Mesenchymal stem cell (in vitro differentiated cells and primary cell): Measurements from ENCODE around the gene CCDC188.

Source experiments
- DNase-seq: peaks from one replicate; pipeline ENCODE4 v3.0.0-alpha.2; 2013
- H2AFZ ChIP-seq: one replicate; pipeline ENCODE4 v1.6.1; 2013; ENCODE audit warnings: low read depth, mild to moderate bottlenecking, control low read depth, inconsistent platforms, low read length, moderate library complexity
- H2AK5ac ChIP-seq: 2 replicates; pipeline ENCODE4 v1.6.1; 2013; ENCODE audit warnings: low read length, moderate library complexity, mild to moderate bottlenecking, inconsistent platforms; ENCODE audit not compliant: severe bottlenecking
- H2BK120ac ChIP-seq: one replicate; pipeline ENCODE4 v1.6.1; 2013; ENCODE audit warnings: low read depth, mild to moderate bottlenecking, inconsistent platforms, low read length, moderate library complexity
- H2BK12ac ChIP-seq, 2 experiments: one replicate each; pipeline ENCODE4 v1.6.1; 2013; ENCODE audit warnings: inconsistent platforms in 2 of 2, low read length in 2 of 2, mild to moderate bottlenecking in 2 of 2, moderate library complexity in 2 of 2, control low read depth in 1 of 2
- H2BK15ac ChIP-seq: one replicate; pipeline ENCODE4 v1.6.1; 2013; ENCODE audit warnings: mild to moderate bottlenecking, low read depth, inconsistent platforms; ENCODE audit not compliant: poor library complexity, severe bottlenecking
- H2BK5ac ChIP-seq: 2 replicates; pipeline ENCODE4 v1.6.1; 2013; ENCODE audit warnings: low read depth, mild to moderate bottlenecking, low read length, control low read depth, inconsistent platforms; ENCODE audit not compliant: poor library complexity, severe bottlenecking
- H3K14ac ChIP-seq, 2 experiments: one replicate each; pipeline ENCODE4 v1.6.1; 2013; ENCODE audit warnings: inconsistent platforms in 2 of 2, low read length in 2 of 2, control low read depth in 1 of 2, mild to moderate bottlenecking in 1 of 2, moderate library complexity in 1 of 2
- H3K18ac ChIP-seq, 2 experiments: one replicate each; pipeline ENCODE4 v1.6.1; 2013; ENCODE audit warnings: inconsistent platforms in 2 of 2, low read length in 2 of 2, control low read depth in 1 of 2, low read depth in 1 of 2, mild to moderate bottlenecking in 1 of 2
- H3K23ac ChIP-seq, 2 experiments: one replicate each; pipeline ENCODE4 v1.6.1; 2013; ENCODE audit warnings: inconsistent platforms in 2 of 2, low read length in 2 of 2, mild to moderate bottlenecking in 2 of 2, moderate library complexity in 2 of 2, control low read depth in 1 of 2
- H3K27ac ChIP-seq: 2 replicates; pipeline ENCODE4 v1.5.1; 2013; ENCODE audit warnings: mild to moderate bottlenecking, moderate library complexity, low read length, control low read depth, inconsistent platforms; ENCODE audit not compliant: poor library complexity, severe bottlenecking
- H3K27me3 ChIP-seq, 2 experiments: 2 replicates each; pipeline versions ENCODE4 v1.6.1 to v1.7.0; 2013; ENCODE audit warnings: low read length in 2 of 2, mild to moderate bottlenecking in 2 of 2, moderate library complexity in 2 of 2, control low read depth in 1 of 2, inconsistent platforms in 1 of 2; ENCODE audit not compliant: control insufficient read depth in 1 of 2, insufficient read depth in 1 of 2
- H3K36me3 ChIP-seq, 2 experiments: 2 replicates each; pipeline versions ENCODE4 v1.6.1 to v1.7.0; 2013; ENCODE audit warnings: low read length in 2 of 2, control low read depth in 1 of 2, inconsistent platforms in 1 of 2, low read depth in 1 of 2, mild to moderate bottlenecking in 1 of 2; ENCODE audit not compliant: insufficient read depth in 2 of 2, control insufficient read depth in 1 of 2
- H3K4ac ChIP-seq, 2 experiments: one replicate each; pipeline ENCODE4 v1.6.1; 2013; ENCODE audit warnings: inconsistent platforms in 2 of 2, low read length in 2 of 2, mild to moderate bottlenecking in 2 of 2, moderate library complexity in 2 of 2, control low read depth in 1 of 2, low read depth in 1 of 2
- H3K4me1 ChIP-seq: 2 replicates; pipeline ENCODE4 v1.6.1; 2013; ENCODE audit warnings: low read depth, low read length, control low read depth; ENCODE audit not compliant: control insufficient read depth, insufficient read depth
- H3K4me2 ChIP-seq: 2 replicates; pipeline ENCODE4 v1.6.1; 2013; ENCODE audit warnings: low read length, mild to moderate bottlenecking, inconsistent platforms; ENCODE audit not compliant: poor library complexity, severe bottlenecking
- H3K4me3 ChIP-seq, 2 experiments: 2 replicates each; pipeline versions ENCODE4 v1.5.1 to v1.7.0; 2013; ENCODE audit warnings: low read length in 2 of 2, mild to moderate bottlenecking in 2 of 2, control low read depth in 1 of 2, low read depth in 1 of 2; ENCODE audit not compliant: insufficient read depth in 1 of 2
- H3K79me1 ChIP-seq: replicated peaks from 2 replicates; pipeline ENCODE4 v1.6.1; 2013; ENCODE audit warnings: mild to moderate bottlenecking, control low read depth, low read length, inconsistent platforms; ENCODE audit not compliant: poor library complexity, severe bottlenecking
- H3K9ac ChIP-seq: 2 replicates; pipeline ENCODE4 v1.7.0; 2013; ENCODE audit warnings: mild to moderate bottlenecking, low read length, moderate library complexity
- H3K9me3 ChIP-seq: 2 replicates; pipeline ENCODE4 v1.7.0; 2013; ENCODE audit warnings: mild to moderate bottlenecking, low read length; ENCODE audit not compliant: control insufficient read depth
- H4K8ac ChIP-seq: one replicate; pipeline ENCODE4 v1.6.1; 2013; ENCODE audit warnings: inconsistent platforms, mild to moderate bottlenecking, low read length, moderate library complexity
- H4K91ac ChIP-seq: one replicate; pipeline ENCODE4 v1.6.1; 2013; ENCODE audit warnings: mild to moderate bottlenecking, low read length, inconsistent platforms
- WGBS: methylation state at CpG from one replicate; pipeline ENCODE4 v1.1.7; 2013; ENCODE audit warnings: mixed read lengths; 5-methylcytosine and 5-hydroxymethylcytosine counted together

CCDC188 gene

GRCh38 chr22:20138868-20139267, 12.0 kb downstream of the CCDC188 start:
- H3K23ac ChIP-seq, result no peak overlapping the region
- WGBS, result 95% methylated on average over 16 of the region's 16 CpGs
- H4K91ac ChIP-seq, result no peak overlapping the region
- no peak overlapping the region for H3K14ac ChIP-seq
- H3K4me3 ChIP-seq, result no peak overlapping the region
- H2BK12ac ChIP-seq, result no peak overlapping the region
- H3K4me1 ChIP-seq, result peaks cover 65% of the 10 kb centered on the region
- peaks cover 48% of the 10 kb centered on the region for H3K79me1 ChIP-seq
- no peak overlapping the region for H3K27ac ChIP-seq
- no peak overlapping the region for H2BK5ac ChIP-seq
- H4K8ac ChIP-seq, result no peak overlapping the region
- H3K9ac ChIP-seq, result no peak overlapping the region
- peak overlapping the region; percentile 4 for H2AK5ac ChIP-seq
- no peaks in the 10 kb centered on the region for H3K9me3 ChIP-seq
- H2AFZ ChIP-seq, result no peak overlapping the region
- no peak overlapping the region for H2BK15ac ChIP-seq
- no peak overlapping the region for H3K4ac ChIP-seq
- no peak overlapping the region for H2BK120ac ChIP-seq
- no peaks in the 10 kb centered on the region for H3K27me3 ChIP-seq
- DNase-seq, result no peak
- H3K4me2 ChIP-seq, result no peak overlapping the region
- peaks cover 12 to 66% of the 10 kb centered on the region in 2 experiments for H3K36me3 ChIP-seq
- no peak overlapping the region for H3K18ac ChIP-seq

GRCh38 chr22:20138417-20138738, 12.5 kb downstream of the CCDC188 start:
- 85% methylated on average over 4 of the region's 4 CpGs for WGBS
- H3K9me3 ChIP-seq, result no peaks in the 10 kb centered on the region
- H3K4me3 ChIP-seq, result no peak overlapping the region
- H3K14ac ChIP-seq, result no peak overlapping the region
- H3K36me3 ChIP-seq, result peaks cover 10 to 64% of the 10 kb centered on the region in 2 experiments
- no peak overlapping the region for H3K23ac ChIP-seq
- no peak overlapping the region for H2BK12ac ChIP-seq
- H4K8ac ChIP-seq, result no peak overlapping the region
- H2BK120ac ChIP-seq, result no peak overlapping the region
- H3K27ac ChIP-seq, result no peak overlapping the region
- DNase-seq, result no peak
- no peak overlapping the region for H2AK5ac ChIP-seq
- H2BK5ac ChIP-seq, result no peak overlapping the region
- H3K18ac ChIP-seq, result no peak overlapping the region
- H3K79me1 ChIP-seq, result peaks cover 47% of the 10 kb centered on the region
- no peak overlapping the region for H3K9ac ChIP-seq
- H3K4me2 ChIP-seq, result no peak overlapping the region
- no peak overlapping the region for H2AFZ ChIP-seq
- no peak overlapping the region for H2BK15ac ChIP-seq
- no peak overlapping the region for H3K4ac ChIP-seq
- H3K4me1 ChIP-seq, result peaks cover 66% of the 10 kb centered on the region
- no peaks in the 10 kb centered on the region for H3K27me3 ChIP-seq
- no peak overlapping the region for H4K91ac ChIP-seq

- Histone ChIP-seq H4K91ac (no peak overlapping the region), H3K14ac (no peak overlapping the region), H3K23ac (no peak overlapping the region), H2AK5ac (no peak overlapping the region), H3K4ac (no peak overlapping the region), H3K27ac (no peak overlapping the region), H3K9me3 (no peaks in the 10 kb centered on the region), H3K27me3 (no peaks in the 10 kb centered on the region), H2BK12ac (no peak overlapping the region), H3K4me1 (peaks cover 69% of the 10 kb centered on the region), H3K4me3 (no peak overlapping the region), H2AFZ (no peak overlapping the region), H3K4me2 (no peak overlapping the region), H2BK5ac (no peak overlapping the region), H2BK120ac (no peak overlapping the region), H3K36me3 (peaks cover 10 to 58% of the 10 kb centered on the region in 2 experiments), H3K9ac (no peak overlapping the region), H2BK15ac (peak overlapping the region; percentile 30), H3K79me1 (peaks cover 45% of the 10 kb centered on the region), H4K8ac (no peak overlapping the region), H3K18ac (no peak overlapping the region)
- WGBS, result 90% methylated on average over 26 of the region's 26 CpGs
- DNase-seq, result no peak
Observed at GRCh38 chr22:20137671-20138416, 13.0 kb downstream of the CCDC188 start.

GRCh38 chr22:20137113-20137512, 13.7 kb downstream of the CCDC188 start:
- Histone ChIP-seq H2BK15ac (no peak overlapping the region), H3K9me3 (no peaks in the 10 kb centered on the region), H3K9ac (no peak overlapping the region), H3K23ac (no peak overlapping the region), H2AFZ (no peak overlapping the region), H2BK12ac (no peak overlapping the region), H2BK120ac (no peak overlapping the region), H4K8ac (no peak overlapping the region), H3K4me2 (no peak overlapping the region), H2AK5ac (no peak overlapping the region), H3K27me3 (no peaks in the 10 kb centered on the region), H3K27ac (no peak overlapping the region), H3K79me1 (peaks cover 43% of the 10 kb centered on the region), H3K4me3 (no peak overlapping the region), H2BK5ac (no peak overlapping the region), H3K36me3 (peaks cover 10 to 52% of the 10 kb centered on the region in 2 experiments), H3K14ac (no peak overlapping the region), H3K4ac (no peak overlapping the region), H4K91ac (no peak overlapping the region), H3K4me1 (peaks cover 69% of the 10 kb centered on the region), H3K18ac (no peak overlapping the region)
- no peak for DNase-seq
- WGBS, result 95% methylated on average over 13 of the region's 13 CpGs
